GM10266 (cell line): Measurements from ENCODE around the gene ENTPD7.
"Not testable (repeated sequence)": the region's sequence is repeated elsewhere in the genome, so short reads cannot be mapped to it uniquely, and the experiment has no call there.

ENCODE experiments used
- DNase-seq: peaks from one replicate; pipeline ENCODE4 v3.0.0; 2012; ENCODE audit errors: extremely low spot score
- TF ChIP-seq, protein P1 (sequence below): IDR thresholded peaks from 2 replicates; pipeline ENCODE4 v1.5.1; 2012; ENCODE audit warnings: mild to moderate bottlenecking, low read depth; ENCODE audit not compliant: control insufficient read depth, insufficient read depth; ENCODE audit errors: missing control alignments

ENTPD7 gene

GRCh38 chr10:99732033-99732842 lies 72.9 kb downstream of the ENTPD7 start, which contains the start of the genes COX15 and CUTC:
TSS of gene COX15 (minus strand) at chr10:99732127. CDS start at chr10:99732049, 78 bp downstream.
TSS of gene CUTC (plus strand) at chr10:99732234. CDS start at chr10:99732349, 115 bp downstream.
- TF ChIP-seq, protein P1, sequence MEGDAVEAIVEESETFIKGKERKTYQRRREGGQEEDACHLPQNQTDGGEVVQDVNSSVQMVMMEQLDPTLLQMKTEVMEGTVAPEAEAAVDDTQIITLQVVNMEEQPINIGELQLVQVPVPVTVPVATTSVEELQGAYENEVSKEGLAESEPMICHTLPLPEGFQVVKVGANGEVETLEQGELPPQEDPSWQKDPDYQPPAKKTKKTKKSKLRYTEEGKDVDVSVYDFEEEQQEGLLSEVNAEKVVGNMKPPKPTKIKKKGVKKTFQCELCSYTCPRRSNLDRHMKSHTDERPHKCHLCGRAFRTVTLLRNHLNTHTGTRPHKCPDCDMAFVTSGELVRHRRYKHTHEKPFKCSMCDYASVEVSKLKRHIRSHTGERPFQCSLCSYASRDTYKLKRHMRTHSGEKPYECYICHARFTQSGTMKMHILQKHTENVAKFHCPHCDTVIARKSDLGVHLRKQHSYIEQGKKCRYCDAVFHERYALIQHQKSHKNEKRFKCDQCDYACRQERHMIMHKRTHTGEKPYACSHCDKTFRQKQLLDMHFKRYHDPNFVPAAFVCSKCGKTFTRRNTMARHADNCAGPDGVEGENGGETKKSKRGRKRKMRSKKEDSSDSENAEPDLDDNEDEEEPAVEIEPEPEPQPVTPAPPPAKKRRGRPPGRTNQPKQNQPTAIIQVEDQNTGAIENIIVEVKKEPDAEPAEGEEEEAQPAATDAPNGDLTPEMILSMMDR = peak; percentile 28
- peak; percentile 89 for DNase-seq

DNA sequence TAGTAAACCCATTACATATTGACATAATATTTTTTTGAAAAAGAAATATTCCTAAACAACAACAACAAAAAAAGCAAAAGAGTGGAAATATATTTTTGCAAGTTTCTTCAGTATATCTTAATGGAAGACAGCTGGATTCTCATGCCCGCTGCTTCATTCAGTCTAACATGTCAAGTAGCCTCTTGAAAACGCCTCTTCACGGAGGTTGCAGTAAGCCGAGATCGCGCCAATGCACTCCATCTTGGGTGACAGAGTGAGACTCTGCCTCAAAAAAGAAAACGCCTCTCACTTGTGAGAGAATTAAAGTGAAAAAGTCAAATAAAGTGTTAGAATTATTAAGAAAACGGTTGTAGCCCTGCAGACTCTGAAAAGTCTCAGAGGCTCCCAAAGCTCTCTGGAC lies 74.1 kb downstream of the ENTPD7 start:
- no peak for DNase-seq
- TF ChIP-seq, protein P1 = no peak

GRCh38 chr10:99734111-99734510 lies 74.8 kb downstream of the ENTPD7 start:
- DNase-seq = not testable (repeated sequence)

- no peak for DNase-seq
- TF ChIP-seq, protein P1 = no peak
Observed at GRCh38 chr10:99740260-99740659, 81.0 kb downstream of the ENTPD7 start.

- DNase-seq = no peak
- TF ChIP-seq, protein P1 = no peak
Observed at GRCh38 chr10:99740933-99741559, 81.7 kb downstream of the ENTPD7 start.

GRCh38 chr10:99742254-99742653 lies 82.9 kb downstream of the ENTPD7 start:
- no peak for DNase-seq

DNA sequence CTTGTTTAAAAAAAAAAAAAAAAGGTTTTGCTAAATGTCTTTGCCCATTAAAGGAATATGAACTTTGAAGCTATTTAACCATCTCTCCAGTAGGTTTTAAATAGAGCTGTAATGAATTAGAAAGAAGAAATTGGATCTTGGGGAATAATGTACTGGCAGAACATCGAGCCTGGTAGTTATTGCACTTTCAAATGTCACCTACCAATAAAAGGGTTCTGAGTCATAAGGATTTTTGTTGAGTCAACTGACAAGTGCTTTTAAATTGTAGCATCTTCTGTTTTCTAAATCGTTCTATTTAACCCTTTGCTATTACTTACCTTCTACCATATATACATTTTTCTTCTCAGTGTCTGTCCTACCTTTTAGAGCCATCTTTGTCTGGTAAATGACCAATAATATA lies 83.4 kb downstream of the ENTPD7 start:
- TF ChIP-seq, protein P1 = no peak

More at GRCh38 chr10:99742254-99742653, 82.9 kb downstream of the ENTPD7 start:
- TF ChIP-seq, protein P1 = no peak

More for the DNA sequence above, 83.4 kb downstream of the ENTPD7 start:
- DNase-seq = no peak
